ENCODE measurements around the gene CIB4. TPM values are rescaled to one million over a fixed set of nuclear protein-coding genes. Genes with fewer than 3 reads are reported as not detected.

Gene CIB4
- not detected in 3 replicates for total RNA-seq
- long read RNA-seq, result 0 reads

DNA sequence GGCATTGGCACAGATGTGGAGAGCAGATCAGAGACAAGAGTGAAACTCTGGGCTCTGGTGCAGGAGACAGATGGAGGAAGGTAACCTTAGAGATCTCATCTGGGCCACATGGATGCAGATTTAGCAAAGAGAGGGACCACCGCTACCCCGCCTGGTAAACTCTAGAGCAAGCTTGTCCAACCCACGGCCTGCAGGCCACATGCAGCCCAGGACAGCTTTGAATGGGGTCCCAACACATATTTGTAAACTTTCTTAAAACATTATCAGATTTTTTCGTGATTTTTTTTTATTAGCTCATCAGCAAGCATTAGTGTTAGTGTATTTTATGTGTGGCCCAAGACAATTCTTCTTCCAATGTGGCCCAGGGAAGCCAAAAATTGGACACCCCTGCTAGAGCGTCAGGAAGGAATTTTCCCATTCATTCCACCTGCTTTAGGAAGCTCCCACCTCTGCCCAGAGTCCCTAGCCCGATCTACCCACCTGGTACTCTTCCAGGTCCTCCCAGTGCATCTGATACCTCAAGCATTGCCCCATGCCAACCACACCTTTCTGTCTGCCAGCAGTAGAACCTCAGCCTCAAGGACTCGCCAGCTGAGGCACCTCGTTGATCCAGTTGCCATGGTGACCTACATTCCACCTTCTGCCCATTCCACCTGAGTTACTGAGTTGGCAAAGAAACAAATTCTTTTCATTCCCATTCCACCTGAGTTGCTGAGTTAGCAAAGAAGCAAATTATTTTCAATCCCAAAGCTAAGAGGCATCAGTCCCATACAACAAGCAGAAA lies at the start of gene CIB4:
Gene CIB4, minus strand, starts transcription at position 586 of the 784 bp plus-strand sequence. Its CDS starts 52 bp downstream, at position 534.
- Mint-ChIP-seq H3K27ac (ENCODE audit: unreplicated experiment) (no peak within 1 kb of the TSS), H3K9me3 (ENCODE audit: low read depth) (no peaks in the 10 kb centered on the region), H3K4me1 (ENCODE audit: low read depth) (peaks cover 5% of the 10 kb centered on the region), H3K27me3 (ENCODE audit: low read depth) (peaks cover 41% of the 10 kb centered on the region), H3K36me3 (ENCODE audit: low read depth) (no peaks in the 10 kb centered on the region), H3K4me3 (ENCODE audit: unreplicated experiment) (no peak within 1 kb of the TSS)
- DNase-seq (ENCODE audit: low spot score), result peak; percentile 26
- TF ChIP-seq, protein P1, sequence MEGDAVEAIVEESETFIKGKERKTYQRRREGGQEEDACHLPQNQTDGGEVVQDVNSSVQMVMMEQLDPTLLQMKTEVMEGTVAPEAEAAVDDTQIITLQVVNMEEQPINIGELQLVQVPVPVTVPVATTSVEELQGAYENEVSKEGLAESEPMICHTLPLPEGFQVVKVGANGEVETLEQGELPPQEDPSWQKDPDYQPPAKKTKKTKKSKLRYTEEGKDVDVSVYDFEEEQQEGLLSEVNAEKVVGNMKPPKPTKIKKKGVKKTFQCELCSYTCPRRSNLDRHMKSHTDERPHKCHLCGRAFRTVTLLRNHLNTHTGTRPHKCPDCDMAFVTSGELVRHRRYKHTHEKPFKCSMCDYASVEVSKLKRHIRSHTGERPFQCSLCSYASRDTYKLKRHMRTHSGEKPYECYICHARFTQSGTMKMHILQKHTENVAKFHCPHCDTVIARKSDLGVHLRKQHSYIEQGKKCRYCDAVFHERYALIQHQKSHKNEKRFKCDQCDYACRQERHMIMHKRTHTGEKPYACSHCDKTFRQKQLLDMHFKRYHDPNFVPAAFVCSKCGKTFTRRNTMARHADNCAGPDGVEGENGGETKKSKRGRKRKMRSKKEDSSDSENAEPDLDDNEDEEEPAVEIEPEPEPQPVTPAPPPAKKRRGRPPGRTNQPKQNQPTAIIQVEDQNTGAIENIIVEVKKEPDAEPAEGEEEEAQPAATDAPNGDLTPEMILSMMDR (IDR thresholded peaks at IDR 0.05), result no peak

DNA sequence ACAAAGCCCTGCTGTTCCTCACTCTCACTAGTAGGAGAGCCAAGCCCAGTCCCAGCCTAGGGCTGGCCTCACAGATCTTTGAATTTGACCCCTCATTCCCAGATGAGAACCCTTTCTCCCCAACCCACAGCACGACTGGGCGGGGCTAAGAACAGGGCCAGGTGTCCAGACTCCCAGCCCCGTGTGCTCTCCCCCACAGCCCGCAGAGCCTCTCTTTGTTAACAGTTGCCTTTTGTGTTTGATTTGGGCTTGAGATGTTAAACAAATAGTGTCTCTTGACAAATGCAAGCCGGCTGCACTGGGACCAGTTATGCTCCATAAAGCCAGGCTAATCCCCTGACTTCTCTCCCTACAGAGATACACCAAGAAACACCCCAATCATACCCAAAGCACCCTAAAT lies 46.6 kb upstream of the CIB4 start:
- Mint-ChIP-seq H3K4me1 (ENCODE audit: low read depth) (peaks cover 11% of the 10 kb centered on the region), H3K36me3 (ENCODE audit: low read depth) (no peaks in the 10 kb centered on the region), H3K27ac (ENCODE audit: unreplicated experiment) (no peak overlapping the region), H3K27me3 (ENCODE audit: low read depth) (peaks cover 50% of the 10 kb centered on the region), H3K9me3 (ENCODE audit: low read depth) (no peaks in the 10 kb centered on the region), H3K4me3 (ENCODE audit: unreplicated experiment) (no peak overlapping the region)
- TF ChIP-seq, protein P1 (IDR thresholded peaks at IDR 0.05), result no peak
- no peak for DNase-seq (ENCODE audit: low spot score)

DNA sequence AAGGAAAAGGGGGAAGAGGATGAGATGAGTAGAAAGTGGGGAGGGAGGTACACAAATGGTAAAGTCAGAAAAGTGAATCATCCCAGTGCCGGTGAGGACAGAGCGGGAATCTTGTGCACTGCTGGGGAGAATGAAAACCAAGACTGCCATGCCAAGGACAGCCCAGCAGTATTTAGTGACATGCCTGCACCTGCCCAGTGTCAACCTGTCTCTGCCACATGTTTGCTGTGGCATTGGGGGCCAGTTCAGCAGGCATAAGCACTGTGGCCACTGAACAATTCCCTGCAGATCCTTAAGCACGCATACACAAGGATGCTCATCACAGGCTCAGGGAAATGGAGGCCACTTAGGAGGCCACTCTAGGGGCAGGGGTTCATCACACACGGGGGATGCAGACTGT lies 46.2 kb upstream of the CIB4 start:
- H3K27me3 Mint-ChIP-seq (ENCODE audit: low read depth), result peaks cover 55% of the 10 kb centered on the region
- no peaks in the 10 kb centered on the region for H3K9me3 Mint-ChIP-seq (ENCODE audit: low read depth)
- TF ChIP-seq, protein P1 (IDR thresholded peaks at IDR 0.05), result no peak
- no peaks in the 10 kb centered on the region for H3K36me3 Mint-ChIP-seq (ENCODE audit: low read depth)
- no peak overlapping the region for H3K4me3 Mint-ChIP-seq (ENCODE audit: unreplicated experiment)
- DNase-seq (ENCODE audit: low spot score), result no peak
- H3K27ac Mint-ChIP-seq (ENCODE audit: unreplicated experiment), result no peak overlapping the region
- H3K4me1 Mint-ChIP-seq (ENCODE audit: low read depth), result peaks cover 15% of the 10 kb centered on the region

DNA sequence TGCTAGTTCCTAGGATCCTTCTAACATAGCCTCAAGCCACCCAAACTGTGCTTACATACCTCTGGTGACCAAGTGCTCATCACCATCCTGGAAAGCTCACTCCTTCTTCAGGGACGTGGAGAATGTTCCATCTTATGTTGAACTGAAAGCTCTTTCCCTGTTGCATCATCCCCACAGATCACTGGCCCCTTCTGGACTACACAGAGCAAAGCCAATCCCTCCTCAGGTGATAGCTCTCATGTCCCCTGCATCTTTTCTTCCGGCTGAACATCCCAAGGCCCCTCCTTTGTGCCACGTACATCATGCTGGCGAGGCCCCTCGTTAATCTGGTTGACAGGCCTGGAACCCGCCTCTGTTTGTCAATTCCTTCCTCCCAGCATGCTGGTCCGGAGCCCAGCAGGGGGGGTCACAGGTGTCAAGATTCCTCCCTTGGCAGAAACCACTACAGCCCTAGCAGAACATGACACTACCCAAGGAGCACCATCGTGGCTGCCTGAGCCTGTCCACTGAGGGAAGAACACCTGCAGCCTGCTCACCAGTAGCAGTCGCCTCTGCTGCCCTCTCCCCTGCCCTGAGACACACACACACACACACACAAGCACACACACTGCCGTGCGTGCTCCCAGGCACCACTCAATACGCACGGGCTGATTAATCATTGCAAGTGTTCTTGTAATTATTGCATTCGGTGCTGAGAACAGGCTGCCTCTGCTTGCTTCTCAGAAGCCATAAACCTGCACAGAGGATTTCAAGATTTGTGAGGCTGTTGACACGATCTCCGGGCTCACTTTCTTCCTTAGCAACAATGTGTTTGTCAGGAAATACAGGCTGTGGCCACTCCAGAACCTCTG lies 45.0 kb upstream of the CIB4 start:
- peak; percentile 62 for DNase-seq (ENCODE audit: low spot score)
- Mint-ChIP-seq H3K27ac (ENCODE audit: unreplicated experiment) (no peak overlapping the region), H3K27me3 (ENCODE audit: low read depth) (peaks cover 57% of the 10 kb centered on the region), H3K4me3 (ENCODE audit: unreplicated experiment) (no peak overlapping the region), H3K36me3 (ENCODE audit: low read depth) (no peaks in the 10 kb centered on the region), H3K4me1 (ENCODE audit: low read depth) (peaks cover 12% of the 10 kb centered on the region), H3K9me3 (ENCODE audit: low read depth) (no peaks in the 10 kb centered on the region)
- TF ChIP-seq, protein P1 (IDR thresholded peaks at IDR 0.05), result no peak

DNA sequence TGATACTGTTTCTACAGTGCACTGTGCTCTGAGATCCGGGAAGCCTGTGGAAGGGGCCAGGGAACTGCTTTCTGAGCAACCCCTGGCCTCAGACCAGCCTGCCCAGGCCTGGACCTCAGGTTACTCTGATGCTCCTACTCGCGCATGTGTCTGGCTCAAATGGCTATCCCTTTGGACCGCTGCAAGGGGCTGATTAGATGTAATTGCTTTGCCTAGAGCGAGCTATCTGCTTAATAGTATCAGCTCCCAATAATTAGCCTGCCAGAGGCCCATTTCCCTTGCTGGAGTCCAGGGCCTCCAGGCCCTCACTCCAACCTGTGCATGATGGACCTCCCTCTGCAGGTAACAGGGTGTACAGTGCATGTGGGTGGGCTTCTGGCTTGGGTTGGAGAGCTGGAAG lies 44.2 kb upstream of the CIB4 start:
- Mint-ChIP-seq H3K4me3 (ENCODE audit: unreplicated experiment) (no peak overlapping the region), H3K27me3 (ENCODE audit: low read depth) (peaks cover 57% of the 10 kb centered on the region), H3K9me3 (ENCODE audit: low read depth) (no peaks in the 10 kb centered on the region), H3K4me1 (ENCODE audit: low read depth) (peaks cover 10% of the 10 kb centered on the region), H3K36me3 (ENCODE audit: low read depth) (no peaks in the 10 kb centered on the region), H3K27ac (ENCODE audit: unreplicated experiment) (no peak overlapping the region)
- TF ChIP-seq, protein P1 (IDR thresholded peaks at IDR 0.05), result no peak
- peak; percentile 19 for DNase-seq (ENCODE audit: low spot score)
